ENCODE data around the gene FCRL5. TPM values are rescaled to one million over a fixed set of nuclear protein-coding genes. Genes with fewer than 3 reads are reported as not detected.

Gene FCRL5
- total and polyA plus RNA-seq, 2 donors (not counting 3 experiments of a cell fraction or from before 2014, with no cell fraction given) = not detected

DNA sequence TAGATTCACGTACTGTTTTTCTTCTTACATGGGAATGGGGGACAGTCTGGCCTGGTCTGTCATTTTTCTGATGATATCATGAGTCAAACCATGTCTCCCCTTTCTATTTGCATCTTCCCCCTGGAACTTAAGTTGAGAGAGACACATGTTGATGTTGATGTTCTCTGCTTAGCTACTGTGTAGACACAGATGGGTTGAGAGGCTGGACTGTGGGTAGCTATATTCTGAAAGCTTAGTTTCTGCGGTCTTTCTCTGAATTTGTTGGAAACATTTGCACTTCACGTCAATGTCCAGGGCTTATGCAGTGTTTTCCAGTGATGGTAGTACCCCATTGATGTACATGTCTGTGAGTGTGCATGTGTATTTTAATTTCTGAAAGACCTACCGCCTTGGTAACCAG lies 58.2 kb downstream of the FCRL5 start:
- Histone ChIP-seq H4K20me1 (replicated peaks; ENCODE audit: control insufficient read depth, extremely low read depth, insufficient read depth, low read length) (no peaks in the 10 kb centered on the region), H3K4me2 (ENCODE audit: insufficient read depth, low read length) (no peak overlapping the region), H3K27me3 (ENCODE audit: control insufficient read depth in 2 of 2, insufficient read depth in 2 of 2, low read length in 2 of 2) (peaks cover 0 to 8% of the 10 kb centered on the region in 2 experiments), H3K9ac (replicated peaks; ENCODE audit: extremely low read depth, insufficient read depth, low read length) (no peak overlapping the region), H3K36me3 (ENCODE audit: control insufficient read depth in 2 of 2, extremely low read depth in 1 of 2, insufficient read depth in 2 of 2, low read length in 2 of 2) (no peaks in the 10 kb centered on the region), H3K4me1 (ENCODE audit: control insufficient read depth, extremely low read depth, insufficient read depth, low read length) (no peaks in the 10 kb centered on the region), H2AFZ (ENCODE audit: low read depth, low read length) (no peak overlapping the region), H3K79me2 (ENCODE audit: control insufficient read depth, insufficient read depth, low read length) (no peaks in the 10 kb centered on the region), H3K4me3 (replicated peaks in 1 of 3; ENCODE audit: insufficient read depth in 1 of 3, low read depth in 1 of 3, low read length in 3 of 3) (no peak overlapping the region), H3K9me3 (replicated peaks; ENCODE audit: control insufficient read depth, insufficient read depth, low read length) (no peaks in the 10 kb centered on the region), H3K27ac (ENCODE audit: insufficient read depth, low read depth, low read length) (no peak overlapping the region), H3K9me1 (replicated peaks; ENCODE audit: control insufficient read depth, extremely low read depth, insufficient read depth, low read length) (no peaks in the 10 kb centered on the region)
- ChIA-PET CTCF (interaction anchor here (0.7 to 2.6 kb wide), 7 partner anchors 11 to 631 kb away, joined by 3 to 57 read pairs (median 21); no protein-coding TSS in a partner anchor), POLR2A (interaction anchor here (0.6 kb wide), 1 partner anchor 104 kb away, joined by 3 read pairs; no protein-coding TSS in a partner anchor)
- TF ChIP-seq, protein P1, sequence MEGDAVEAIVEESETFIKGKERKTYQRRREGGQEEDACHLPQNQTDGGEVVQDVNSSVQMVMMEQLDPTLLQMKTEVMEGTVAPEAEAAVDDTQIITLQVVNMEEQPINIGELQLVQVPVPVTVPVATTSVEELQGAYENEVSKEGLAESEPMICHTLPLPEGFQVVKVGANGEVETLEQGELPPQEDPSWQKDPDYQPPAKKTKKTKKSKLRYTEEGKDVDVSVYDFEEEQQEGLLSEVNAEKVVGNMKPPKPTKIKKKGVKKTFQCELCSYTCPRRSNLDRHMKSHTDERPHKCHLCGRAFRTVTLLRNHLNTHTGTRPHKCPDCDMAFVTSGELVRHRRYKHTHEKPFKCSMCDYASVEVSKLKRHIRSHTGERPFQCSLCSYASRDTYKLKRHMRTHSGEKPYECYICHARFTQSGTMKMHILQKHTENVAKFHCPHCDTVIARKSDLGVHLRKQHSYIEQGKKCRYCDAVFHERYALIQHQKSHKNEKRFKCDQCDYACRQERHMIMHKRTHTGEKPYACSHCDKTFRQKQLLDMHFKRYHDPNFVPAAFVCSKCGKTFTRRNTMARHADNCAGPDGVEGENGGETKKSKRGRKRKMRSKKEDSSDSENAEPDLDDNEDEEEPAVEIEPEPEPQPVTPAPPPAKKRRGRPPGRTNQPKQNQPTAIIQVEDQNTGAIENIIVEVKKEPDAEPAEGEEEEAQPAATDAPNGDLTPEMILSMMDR (IDR thresholded peaks at IDR 0.05; ENCODE audit: extremely low read depth in 1 of 2, insufficient read depth in 1 of 2, low read depth in 1 of 2, low read length in 2 of 2) = no peak
- TF ChIP-seq FOS (IDR thresholded peaks at IDR 0.05; ENCODE audit: borderline replicate concordance, insufficient read depth, low read length) (no peak), POLR2AphosphoS5 (IDR thresholded peaks at IDR 0.05; ENCODE audit: insufficient read depth, low read depth, low read length) (no peak), POLR2A (IDR thresholded peaks at IDR 0.05; ENCODE audit: low read depth, low read length) (no peak), MYC (IDR thresholded peaks at IDR 0.05; ENCODE audit: low read depth, low read length) (no peak), JUN (IDR thresholded peaks at IDR 0.05; ENCODE audit: borderline replicate concordance, insufficient read depth, insufficient read length, low read depth) (no peak), EZH2 (IDR thresholded peaks at IDR 0.05; ENCODE audit: borderline replicate concordance, low read depth, low read length, severe bottlenecking) (no peak)
- TF ChIP-seq, protein P2, sequence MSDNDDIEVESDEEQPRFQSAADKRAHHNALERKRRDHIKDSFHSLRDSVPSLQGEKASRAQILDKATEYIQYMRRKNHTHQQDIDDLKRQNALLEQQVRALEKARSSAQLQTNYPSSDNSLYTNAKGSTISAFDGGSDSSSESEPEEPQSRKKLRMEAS (IDR thresholded peaks at IDR 0.05; ENCODE audit: insufficient read depth, insufficient read length) = no peak
- no peak for FAIRE-seq
- dilution Hi-C loops (cut with MboI; ENCODE audit: extremely low pct_ligation_motif_present, low sequenced_read_pairs) = no loop called here
- DNase-seq (ENCODE audit: low read depth, low spot score) = no peak
- intact Hi-C loops (cut with micrococcal nuclease) = no loop called here
- no TSS peak for BruUV-seq (replicated peaks)
